ENCODE data around the gene IGF1R. TPM values are rescaled to one million over a fixed set of nuclear protein-coding genes. Genes with fewer than 3 reads are reported as not detected.
"Not testable (repeated sequence)": the region's sequence is repeated elsewhere in the genome, so short reads cannot be mapped to it uniquely, and the experiment has no call there.

IGF1R gene
- total RNA-seq = 31.4 TPM
- long read RNA-seq, partial matches to known transcripts = 1 of 20 reads
- long read RNA-seq, other reads (novel, unspliced or antisense) = 19 of 20 reads

DNA sequence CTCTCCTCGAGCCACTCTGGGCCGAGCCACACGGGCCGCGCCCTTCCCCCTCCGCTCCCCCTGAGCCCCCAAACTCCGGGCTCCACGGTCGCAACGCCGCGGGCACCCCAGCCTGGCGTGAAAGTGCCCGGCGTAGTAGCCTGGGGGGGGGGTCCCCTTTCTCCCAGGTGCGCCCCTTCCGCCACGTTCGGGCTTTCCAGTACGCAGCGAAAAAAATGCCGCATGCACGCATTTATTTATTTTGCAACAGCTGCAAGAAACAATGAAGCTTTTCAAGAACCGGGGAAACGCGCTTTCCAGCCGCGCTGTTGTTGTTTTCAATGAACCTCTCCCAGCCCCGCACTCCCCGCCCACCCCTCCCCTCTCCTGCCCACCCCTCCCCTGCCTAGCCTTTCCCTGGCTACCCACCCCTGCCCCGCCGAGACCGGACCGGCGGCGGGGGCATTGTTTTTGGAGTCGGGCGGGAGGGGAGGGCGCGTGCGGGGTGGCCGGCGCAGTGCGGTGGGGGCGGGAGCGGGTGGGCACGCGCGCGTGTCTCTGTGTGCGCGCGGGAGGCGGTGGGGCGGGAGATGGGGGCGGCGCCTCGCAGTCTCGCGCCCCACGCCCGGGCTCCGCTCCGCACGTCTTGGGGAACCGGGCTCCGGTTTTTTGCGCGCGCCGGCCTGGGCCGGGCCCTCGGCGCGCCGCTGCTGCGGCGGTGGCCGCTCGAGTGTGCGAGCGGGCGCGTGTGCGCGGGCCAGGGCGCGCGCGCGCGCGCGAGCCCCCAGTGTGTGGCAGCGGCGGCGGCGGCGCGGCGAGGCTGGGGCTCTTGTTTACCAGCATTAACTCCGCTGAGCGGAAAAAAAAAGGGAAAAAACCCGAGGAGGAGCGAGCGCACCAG, at the start of gene IGF1R:
IGF1R (plus strand) TSS at position 766 of the 880 bp plus-strand sequence. CDS start 1,043 bp downstream, outside the sequence.
- DNase-seq (peak; percentile 93), ATAC-seq (ENCODE audit: poor library complexity) (peak; percentile 83)
- intact Hi-C loops (cut with DNase I) = loop anchor here (5.0 to 10.0 kb wide), 2 partner anchors 219 to 407 kb away; no protein-coding TSS in a partner anchor

DNA sequence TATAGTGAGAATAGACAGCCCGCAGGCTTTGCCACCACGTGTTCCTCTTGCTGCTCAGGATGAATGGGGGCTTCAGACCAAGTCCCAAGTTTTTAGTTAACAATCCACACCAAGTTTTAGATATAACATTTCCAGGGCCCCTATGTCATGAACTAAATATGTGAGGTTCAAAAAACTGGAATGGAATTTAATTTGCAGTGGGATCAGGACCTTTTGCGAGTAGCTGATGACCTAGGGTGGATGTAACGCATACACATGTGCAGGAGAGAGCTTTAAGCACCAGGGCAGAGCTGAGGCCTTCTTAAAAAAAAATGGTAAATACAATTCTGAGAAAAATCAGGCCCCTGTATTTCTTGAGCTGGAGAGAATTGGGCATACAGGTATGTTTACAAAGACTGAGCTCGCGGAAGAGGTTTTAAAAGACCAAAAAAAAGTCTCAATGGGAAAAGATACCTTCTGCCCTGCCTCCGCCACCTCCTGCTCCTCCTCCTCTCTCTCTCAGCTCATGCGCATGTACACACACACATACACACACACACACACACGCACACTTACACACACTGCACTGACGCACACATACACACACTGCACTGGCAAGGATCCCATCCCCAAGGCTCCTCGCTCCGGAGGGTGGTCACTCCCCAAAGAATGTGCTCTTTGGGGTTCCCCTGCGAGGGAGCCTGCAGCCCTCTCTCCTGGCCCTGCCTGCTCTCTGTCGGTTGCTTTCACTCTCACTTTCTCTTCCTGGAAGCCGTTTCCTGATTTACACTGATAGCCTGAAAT, 48.2 kb upstream of the IGF1R start:
- intact Hi-C loops (cut with DNase I) = no loop called here
- ATAC-seq (ENCODE audit: poor library complexity) (peak; percentile 71), DNase-seq (peak; percentile 45)

DNA sequence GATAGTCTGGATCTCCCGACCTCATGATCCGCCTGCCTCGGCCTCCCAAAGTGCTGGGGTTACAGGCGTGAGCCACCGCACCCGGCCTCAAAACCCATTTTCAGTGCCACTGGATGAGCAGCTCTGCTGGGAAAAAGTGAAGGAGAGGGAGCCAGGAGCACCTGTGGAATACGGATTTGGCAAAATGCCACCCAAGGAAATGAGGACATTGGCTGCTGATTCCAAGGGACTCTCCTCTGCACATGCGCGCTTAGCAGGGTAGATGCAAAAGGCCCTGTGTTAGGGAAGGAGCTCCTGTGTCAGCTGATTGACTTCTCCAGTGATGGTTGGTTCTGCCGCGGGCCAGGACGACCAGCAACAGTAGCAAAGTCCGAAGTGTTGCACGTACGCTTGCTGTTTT, 43.4 kb upstream of the IGF1R start:
- no peak for DNase-seq
- intact Hi-C loops (cut with DNase I) = no loop called here
- no peak for ATAC-seq (ENCODE audit: poor library complexity)

DNA sequence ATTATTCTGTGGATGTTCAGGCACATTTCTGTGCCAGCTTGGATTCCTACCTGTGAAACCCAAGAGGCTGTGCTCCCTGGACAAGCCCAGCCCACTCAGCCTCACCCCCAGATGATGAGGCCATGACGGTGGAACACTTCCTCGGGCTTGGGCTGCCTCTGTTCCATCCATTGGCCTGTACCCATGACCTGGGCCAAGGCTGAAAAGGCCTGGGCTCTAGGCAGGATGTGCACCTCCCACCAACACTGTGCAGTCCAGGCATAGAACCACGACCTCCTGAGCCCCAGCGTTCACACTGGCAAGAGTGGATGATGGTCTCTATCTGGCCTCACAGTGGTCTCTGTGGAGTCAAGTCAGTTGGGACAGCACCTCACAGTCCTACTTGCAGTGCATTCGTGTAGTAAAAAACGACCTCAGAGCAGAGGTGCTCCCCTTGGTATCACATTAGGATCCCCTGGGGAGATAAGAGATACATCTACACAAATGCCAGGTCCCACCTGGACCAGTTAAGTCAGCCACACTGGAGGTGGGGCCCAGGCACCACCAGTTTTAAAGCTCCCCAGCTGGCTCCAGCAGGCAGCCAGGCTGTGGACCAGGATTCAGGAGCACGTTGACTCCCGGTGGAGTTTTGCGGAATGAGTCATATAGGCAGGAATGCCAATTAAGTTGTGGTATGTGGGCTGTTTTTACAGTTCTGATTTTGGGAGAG, 39.0 kb upstream of the IGF1R start:
- DNase-seq (no peak), ATAC-seq (ENCODE audit: poor library complexity) (no peak)

DNA sequence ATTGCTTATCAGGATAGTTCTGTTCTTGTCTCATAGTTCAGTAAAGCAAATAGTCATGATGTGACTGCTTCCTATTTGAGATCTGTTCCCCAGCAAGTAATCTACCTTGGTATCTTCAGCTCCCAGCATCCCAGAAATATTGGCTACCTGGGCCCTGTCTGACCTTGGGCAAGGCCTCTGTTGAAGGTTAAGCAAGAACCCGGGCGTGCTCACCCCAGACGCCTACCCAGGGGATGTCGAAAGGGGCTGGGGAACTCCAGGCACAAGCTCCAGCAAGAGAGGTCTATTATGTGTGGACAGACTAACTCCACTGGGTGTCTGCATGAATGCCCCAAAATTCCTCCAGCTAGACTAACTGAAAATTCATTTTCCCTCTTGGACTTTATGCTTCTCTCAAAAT, 37.3 kb upstream of the IGF1R start:
- intact Hi-C loops (cut with DNase I) = no loop called here
- ATAC-seq (ENCODE audit: poor library complexity) = no peak
- DNase-seq = no peak

More for the DNA sequence above, 39.0 kb upstream of the IGF1R start:
- intact Hi-C loops (cut with DNase I) = no loop called here

DNA sequence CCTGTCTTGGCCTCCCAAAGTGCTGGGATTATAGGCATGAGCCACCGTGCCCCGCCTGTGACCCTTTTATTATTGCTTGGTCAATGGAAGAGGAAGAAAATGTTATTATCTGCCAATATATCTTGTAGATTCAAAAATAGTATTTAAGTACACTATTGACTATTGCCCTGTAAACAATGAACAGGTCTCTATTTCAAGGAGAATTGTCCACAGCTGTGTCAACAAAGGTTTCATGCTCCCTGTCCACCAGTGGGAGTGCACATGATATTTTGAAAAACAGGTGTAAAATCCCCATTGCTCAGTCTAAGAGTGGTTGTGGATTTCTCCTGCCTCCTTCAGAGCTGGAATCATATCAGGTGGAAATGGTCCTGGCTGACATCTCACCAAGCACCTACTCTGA, 36.5 kb upstream of the IGF1R start:
- intact Hi-C loops (cut with DNase I) = no loop called here
- DNase-seq (no peak), ATAC-seq (ENCODE audit: poor library complexity) (no peak)

DNA sequence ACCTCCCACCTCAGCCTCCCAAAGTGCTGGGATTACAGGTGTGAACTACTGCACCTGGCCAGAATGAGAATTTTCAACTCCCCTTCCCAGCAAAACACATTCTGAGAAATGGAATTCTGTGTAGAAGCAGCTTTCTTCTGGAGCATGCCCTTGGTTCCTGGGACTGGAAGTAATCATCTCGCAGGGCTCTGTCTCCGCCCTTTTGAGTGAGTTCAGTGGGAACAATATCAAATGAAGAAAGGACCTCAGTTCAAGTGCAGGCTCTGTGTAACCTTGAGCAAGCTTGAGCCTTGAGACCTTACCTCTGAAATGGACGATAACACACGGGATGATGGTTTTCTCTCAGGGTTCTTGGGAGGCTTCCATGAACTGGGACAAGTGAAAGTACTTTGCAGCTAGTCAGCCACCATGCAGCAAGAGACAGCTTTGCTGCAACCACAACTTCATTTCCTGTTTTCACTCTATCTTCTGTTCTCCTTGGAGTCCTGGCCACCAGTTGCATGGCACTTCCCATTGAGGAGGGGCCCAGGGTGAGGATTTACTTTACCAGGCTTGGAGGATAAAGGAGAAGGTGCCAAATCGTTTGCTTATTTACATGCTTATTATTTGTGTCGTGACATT, 35.7 kb upstream of the IGF1R start:
- intact Hi-C loops (cut with DNase I) = no loop called here
- ATAC-seq (ENCODE audit: poor library complexity) = no peak
- no peak for DNase-seq

DNA sequence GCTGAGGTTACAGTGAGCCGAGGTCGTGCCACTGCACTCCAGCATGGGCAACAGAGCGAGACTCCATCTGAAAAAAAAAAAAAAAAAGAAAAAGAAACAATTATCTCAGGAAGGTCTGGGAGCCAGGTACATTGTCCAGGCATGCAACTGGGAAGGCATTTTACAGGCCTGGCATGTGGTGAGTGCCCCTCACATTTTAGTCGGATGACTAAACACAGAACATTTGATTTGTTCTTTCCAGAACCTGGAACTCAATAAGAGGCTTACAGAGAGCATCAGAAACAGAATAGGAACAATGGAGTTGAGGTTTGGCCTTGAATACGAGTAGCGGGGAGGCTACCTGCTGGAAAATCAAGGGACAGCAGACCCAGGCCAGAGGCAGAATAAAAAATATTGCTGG, 33.7 kb upstream of the IGF1R start:
- DNase-seq (no peak), ATAC-seq (ENCODE audit: poor library complexity) (no peak)
- intact Hi-C loops (cut with DNase I) = no loop called here

DNA sequence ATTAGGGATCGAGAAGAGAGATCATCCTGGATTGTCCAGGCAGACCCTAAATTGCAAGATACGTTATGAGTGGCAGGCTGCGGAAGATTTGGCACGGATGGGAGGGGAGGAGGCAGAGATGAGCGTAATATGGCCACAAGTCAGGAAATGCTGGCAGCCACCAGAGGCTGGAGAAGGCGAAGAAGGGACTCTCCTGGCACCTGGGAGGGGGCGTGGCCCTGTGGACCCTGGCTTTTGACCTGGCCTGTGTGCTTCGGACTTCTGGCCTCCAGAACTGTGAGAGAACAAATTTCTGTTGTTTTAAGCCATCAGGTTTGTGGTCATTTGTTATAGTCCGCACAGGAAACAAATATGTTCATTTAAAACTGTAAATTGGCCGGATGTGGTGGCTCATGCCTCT, 31.9 kb upstream of the IGF1R start:
- intact Hi-C loops (cut with DNase I) = no loop called here
- ATAC-seq (ENCODE audit: poor library complexity) = no peak
- DNase-seq = no peak

DNA sequence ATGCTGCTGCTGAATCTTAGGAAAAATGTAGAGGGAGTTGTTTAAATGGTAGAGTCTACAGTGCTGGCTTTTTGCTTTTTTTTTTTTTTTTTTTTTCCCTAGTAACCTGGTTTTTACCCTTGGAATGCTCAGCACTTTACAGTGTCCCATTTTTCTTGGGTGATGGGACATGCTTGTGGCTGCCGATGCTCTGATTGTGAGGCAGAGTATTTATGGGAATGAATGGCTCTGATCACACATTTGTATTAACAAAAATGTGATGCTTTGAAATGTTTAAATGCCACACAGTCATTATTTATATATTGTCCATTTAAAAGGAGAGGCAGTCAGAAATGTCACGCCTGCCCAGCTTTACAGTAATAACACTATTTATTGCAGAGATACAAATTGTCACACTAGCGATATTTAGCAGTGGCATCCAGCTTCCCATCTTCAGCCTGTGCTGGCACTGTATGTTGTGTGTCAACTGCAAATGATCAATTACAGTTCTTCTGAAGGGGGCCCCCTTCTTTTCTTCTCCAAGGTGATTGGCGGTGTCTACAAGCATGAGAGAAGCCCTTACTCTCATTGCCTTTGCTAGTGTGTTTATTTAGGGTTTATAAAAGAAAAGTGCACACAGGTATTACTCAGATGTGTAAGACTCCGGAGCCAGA, 30.9 kb upstream of the IGF1R start:
- ATAC-seq (ENCODE audit: poor library complexity) (no peak), DNase-seq (no peak)
- intact Hi-C loops (cut with DNase I) = no loop called here

DNA sequence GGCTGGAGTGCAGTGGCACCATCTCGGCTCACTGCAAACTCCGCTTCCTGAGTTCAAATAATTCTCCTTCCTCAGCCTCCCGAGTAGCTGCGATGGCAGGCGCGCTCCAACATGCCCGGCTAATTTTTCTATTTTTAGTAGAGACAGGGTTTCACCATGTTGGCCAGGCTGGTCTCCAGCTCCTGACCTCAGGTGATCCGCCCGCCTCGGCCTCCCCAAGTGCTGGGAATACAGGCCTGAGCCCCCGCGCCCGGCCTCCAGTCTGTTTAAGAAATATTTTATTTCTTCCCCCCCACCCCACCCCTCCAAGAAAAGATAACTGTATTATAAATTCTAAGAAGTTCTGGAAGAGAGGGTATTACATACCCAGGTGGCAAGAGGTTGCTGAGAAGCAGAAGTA, 29.8 kb upstream of the IGF1R start:
- intact Hi-C loops (cut with DNase I); DNase-seq: not testable (repeated sequence)

DNA sequence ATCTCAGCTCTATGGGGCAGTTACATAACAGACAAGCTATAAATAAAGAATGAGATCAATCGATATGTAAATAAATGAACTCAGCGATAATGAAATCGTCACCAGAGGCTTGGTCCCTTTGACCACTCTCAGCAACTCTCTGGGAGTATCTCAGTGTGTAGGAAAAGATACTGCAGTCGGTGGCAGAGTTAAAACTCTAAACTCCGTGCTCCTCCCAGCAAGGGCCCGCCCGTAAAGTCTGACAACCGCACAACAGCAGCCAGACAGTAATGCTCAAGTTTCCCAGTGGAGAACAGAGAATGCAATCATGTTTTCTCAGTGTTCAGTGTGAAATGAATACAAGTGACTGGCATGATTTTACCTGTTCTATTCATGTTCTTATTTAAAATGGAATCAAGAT, 28.3 kb upstream of the IGF1R start:
- intact Hi-C loops (cut with DNase I) = no loop called here

More for the DNA sequence above, 29.8 kb upstream of the IGF1R start:
- ATAC-seq (ENCODE audit: poor library complexity) = not testable (repeated sequence)

DNA sequence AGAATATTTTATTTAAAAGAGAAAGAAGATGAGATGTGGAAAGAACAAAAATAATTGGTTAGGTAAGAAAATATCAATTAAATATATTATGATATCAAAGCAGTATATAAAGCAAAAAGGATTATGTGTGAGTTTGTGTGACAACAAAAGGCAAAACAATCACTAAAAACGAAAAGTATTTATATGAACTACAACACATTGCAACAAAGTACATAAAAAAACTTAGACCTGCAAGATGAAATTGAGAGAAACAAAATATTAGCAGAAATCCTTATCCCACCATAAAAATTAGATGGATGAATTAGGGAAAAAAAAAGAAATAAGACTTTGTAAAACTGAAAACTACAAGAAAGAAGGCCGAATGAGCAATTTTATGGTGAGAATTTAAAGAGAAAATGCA, 27.3 kb upstream of the IGF1R start:
- DNase-seq = no peak
- ATAC-seq (ENCODE audit: poor library complexity) = no peak
- intact Hi-C loops (cut with DNase I) = no loop called here

More for the DNA sequence above, 28.3 kb upstream of the IGF1R start:
- no peak for DNase-seq
- no peak for ATAC-seq (ENCODE audit: poor library complexity)

DNA sequence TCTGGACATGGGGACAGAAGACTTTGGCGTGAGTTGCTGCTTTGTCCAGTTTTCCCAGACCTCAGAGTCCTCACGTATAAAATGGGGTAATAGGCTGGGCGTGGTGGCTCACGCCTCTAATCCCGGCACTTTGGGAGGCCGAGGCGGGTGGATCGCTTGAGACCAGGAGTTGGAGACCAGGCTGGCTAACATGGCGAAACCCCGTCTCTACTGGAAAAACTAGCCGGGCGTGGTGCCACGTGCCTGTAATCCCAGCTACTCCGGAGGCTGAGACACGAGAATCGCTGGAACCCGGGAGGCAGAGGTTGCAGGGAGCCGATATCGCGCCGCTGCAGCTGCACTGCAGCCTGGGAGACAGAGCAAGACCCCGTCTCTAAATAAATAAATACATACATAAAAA, 22.7 kb upstream of the IGF1R start:
- DNase-seq (no peak), ATAC-seq (ENCODE audit: poor library complexity) (no peak)
- intact Hi-C loops (cut with DNase I) = no loop called here

DNA sequence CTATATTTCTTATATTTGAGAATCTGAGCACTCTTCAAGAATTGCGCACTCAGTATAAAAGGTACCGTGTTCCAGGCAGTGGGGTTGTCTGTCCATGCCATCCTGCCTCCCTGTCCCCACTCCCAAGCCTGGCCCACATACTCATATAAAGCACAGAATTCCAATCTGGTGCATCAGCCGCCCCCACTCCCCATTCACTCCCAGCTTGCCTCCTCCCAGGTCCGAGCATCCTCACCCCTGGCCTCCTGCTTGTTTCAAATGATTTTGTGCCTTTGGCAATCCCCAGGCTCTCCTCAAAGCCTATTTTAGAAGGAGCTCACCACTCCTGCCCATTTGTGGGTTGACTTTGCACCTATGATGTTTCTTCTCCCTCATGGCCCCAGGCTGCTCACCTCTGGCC, 22.2 kb upstream of the IGF1R start:
- DNase-seq = no peak
- no peak for ATAC-seq (ENCODE audit: poor library complexity)
- intact Hi-C loops (cut with DNase I) = no loop called here

DNA sequence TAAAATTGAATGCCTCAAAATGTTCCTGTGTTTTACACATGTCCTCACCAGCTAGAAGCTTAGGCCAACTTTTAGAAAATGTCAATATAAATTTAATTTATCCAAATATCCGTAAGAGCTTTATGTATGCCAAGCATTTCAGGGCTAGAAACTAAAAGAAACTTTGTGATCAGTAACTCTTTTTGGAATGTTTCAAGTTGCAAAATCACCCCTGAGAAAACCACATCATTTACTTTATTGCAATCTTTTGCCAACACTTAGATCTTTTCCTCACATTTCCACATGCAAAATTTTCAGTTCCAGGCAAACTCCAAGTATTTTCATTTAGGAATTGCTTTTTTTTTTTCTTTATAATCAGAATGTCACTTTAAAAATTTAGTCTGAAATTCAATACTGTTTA, 20.1 kb upstream of the IGF1R start:
- intact Hi-C loops (cut with DNase I) = no loop called here
- ATAC-seq (ENCODE audit: poor library complexity) (no peak), DNase-seq (no peak)

DNA sequence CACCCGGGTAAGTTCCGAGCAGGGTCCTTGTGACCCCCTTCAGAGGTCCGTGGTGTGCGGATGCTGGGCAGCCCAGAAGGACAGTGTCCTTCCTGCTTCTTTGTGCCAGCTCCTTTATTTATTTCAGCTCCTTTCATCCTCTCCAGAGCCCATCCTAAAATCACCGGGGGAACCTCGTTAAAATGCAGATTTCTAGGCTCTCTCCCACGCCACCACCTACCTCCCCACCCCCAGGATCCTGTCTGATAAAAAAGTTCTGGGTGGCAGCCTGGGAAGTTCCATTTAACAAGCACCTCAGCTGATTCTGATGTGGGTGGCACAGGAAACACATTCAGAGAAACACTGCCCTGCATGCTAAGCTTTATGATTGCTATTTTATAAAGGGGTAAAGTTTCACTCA, 12.5 kb upstream of the IGF1R start:
- no peak for DNase-seq
- intact Hi-C loops (cut with DNase I) = no loop called here
- no peak for ATAC-seq (ENCODE audit: poor library complexity)

DNA sequence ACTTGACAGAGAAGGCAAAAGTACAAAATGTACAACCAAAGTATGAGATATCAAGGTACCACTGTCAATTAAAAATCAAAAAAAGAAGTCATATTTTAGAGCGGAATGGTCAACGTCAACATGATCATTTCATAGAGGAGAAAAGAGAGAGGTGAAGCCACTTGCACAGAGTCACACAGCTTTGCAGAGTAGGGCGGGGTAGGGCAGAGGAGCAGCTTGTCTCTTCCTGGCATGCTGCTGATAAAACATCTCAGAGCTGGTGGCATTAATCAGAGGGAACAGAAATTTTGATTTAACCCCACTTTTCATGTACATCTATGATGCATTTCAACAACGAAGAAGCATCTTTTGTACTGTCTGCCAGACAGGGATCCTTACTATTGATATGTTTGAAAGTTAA, 5.2 kb upstream of the IGF1R start:
- no peak for DNase-seq
- no peak for ATAC-seq (ENCODE audit: poor library complexity)
- intact Hi-C loops (cut with DNase I) = loop anchor here (5.0 to 10.0 kb wide), 2 partner anchors 126 to 412 kb away; no protein-coding TSS in a partner anchor
